Effector CD4-positive, alpha-beta T cell (primary cell): Measurements from ENCODE around the gene SLC2A9.

Source experiments
- DNase-seq: peaks from one replicate; pipeline ENCODE4 v3.0.0-alpha.2; 2020
- total RNA-seq: gene quantifications from one replicate; lab custom pipeline; 2026; lab: John Stamatoyannopoulos, UW

Gene SLC2A9
- total RNA-seq, result 1.5 reads per million

DNA sequence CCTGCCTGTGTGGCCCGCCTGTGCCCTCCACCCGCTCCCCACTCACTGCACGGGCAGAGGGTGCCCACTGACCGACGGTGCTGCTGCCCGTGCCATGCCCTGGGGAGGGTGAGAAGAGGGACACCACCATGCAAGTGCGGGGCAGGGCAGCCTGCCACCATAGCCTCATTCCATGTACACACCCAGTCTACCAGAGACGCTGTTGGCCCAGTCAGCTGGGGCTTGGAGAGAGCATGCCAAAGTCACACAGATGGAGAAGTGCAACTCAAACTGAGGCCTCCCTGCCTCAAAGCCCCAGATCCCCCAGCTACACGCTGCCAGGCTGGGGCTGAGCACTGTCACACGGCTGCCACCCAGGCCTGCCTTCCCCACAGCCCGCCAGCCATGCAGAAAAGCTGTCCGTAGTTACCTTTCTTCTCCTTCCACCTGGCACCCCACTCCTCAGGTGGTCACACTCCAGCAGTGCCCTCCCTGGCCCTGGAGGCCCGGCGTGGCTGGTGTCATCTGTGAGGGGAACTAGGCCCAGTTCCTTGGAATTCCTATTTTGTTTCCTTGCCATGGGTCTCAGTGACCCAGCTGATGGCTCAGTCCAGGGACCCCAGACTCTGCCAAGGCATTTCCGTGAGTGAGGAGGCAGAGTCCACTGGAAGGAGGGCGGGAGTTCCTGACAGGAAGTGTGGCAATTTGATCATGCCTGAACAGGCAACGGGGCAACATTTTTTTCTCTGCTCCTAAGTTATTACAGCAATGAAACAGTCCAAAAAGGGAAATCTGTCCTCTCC, at the start of gene SLC2A9:
SLC2A9 (minus strand) TSS at position 627 of the 782 bp plus-strand sequence; CDS start at position 559, 68 bp downstream.
- no peak for DNase-seq

DNA sequence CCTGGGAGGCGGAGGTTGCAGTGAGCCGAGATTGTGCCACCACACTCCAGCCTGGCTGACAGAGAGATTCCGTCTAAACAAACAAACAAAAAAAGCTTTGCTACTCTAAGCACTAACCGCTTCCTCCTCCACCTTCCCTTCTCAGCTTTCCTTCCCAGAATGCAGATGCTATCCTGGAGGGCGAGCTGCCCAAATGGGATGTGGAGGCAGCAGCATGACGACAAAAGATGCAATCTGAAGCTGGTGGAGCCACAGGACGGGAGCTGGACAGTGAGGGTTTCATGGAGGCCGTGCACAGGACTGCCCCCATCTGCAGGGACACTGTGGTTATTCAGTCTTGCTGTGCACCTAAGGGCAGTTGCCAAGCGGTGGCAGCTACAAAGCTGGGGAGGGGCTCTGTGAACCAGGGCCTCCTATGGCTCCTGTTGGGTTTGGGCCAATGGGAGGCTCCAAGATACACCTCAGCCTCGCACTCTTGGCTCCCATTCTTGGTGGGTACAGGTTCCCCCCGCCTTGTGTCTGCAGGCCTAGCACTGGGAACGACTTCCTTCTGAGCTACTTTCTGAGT, 47.9 kb upstream of the SLC2A9 start:
- no peak for DNase-seq

GRCh38 chr4:10066670-10067651, 45.7 kb upstream of the SLC2A9 start:
- no peak for DNase-seq

GRCh38 chr4:10066206-10066605, 44.9 kb upstream of the SLC2A9 start:
- no peak for DNase-seq

DNA sequence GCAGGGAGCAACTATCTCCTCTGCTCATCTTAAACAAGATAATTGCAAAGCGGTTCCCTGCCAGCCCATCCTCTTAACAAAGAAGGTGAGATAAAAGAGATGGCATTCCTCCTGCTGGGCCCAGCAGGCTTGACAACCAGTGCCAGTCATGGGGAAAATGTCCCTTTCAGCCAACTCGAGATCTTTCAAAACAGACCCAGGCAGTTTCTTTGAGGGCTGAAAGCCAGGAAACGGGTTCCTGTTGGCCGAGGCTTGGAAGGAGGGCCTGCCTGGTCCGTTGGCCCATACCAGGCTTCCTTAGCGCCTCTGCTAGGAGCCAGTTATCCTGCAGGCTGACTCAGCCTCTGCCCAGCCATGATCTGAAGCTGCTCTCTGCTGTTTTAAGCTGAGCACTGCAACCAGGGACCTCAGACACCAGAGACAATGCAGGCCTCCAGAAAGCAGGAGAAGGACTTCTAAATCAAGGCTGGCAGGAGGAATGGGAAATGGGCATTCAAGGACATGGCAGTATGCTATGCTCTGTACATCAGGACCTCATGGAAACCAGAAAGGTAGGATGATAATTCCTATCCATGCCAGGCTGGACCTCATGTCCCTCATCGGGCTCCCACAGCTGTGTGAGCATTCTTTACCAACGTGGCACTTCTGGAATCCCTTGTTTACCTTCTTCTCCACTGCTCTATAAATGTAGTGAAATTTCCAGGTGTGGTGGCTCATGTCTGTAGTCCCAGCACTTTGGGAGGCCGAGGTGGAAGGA, 42.4 kb upstream of the SLC2A9 start:
- no peak for DNase-seq

GRCh38 chr4:10061650-10062415, 40.5 kb upstream of the SLC2A9 start:
- DNase-seq, result no peak

DNA sequence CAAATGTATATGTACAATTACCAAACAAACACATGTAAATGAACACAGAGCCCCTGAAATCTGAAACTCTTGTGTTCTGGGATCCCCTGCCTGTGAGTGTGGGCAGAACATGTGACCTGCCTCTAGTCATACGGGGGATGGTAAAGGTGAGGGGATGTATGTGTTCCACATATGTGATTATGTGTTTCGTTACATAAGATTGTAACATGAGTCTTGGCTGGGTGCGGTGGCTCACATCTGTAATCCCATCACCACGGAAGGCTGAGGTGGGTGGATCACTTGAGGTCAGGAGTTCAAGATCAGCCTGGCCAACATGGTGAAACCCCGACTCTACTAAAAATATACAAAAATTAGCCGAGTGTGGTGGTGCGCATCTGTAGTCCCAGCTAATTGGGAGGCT, 37.1 kb upstream of the SLC2A9 start:
- no peak for DNase-seq

DNA sequence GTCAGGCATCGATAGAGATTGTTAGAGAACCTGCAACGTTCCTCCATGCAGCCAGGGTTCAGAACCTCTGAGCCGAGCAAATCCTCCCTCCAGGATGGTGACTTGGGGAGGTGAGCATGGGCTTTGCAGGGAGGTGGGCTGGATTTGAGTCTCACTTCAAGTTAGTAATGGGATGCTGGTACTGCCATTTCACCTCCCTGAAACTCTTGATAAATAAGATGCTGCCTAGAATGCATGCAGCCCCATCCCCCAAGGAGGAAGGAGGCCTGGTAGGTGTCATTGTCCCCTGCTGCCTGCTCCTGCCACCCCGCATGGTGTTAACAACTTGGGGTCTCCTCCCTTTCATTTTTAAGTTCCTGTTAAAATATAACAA, 35.7 kb upstream of the SLC2A9 start:
- DNase-seq, result no peak

DNA sequence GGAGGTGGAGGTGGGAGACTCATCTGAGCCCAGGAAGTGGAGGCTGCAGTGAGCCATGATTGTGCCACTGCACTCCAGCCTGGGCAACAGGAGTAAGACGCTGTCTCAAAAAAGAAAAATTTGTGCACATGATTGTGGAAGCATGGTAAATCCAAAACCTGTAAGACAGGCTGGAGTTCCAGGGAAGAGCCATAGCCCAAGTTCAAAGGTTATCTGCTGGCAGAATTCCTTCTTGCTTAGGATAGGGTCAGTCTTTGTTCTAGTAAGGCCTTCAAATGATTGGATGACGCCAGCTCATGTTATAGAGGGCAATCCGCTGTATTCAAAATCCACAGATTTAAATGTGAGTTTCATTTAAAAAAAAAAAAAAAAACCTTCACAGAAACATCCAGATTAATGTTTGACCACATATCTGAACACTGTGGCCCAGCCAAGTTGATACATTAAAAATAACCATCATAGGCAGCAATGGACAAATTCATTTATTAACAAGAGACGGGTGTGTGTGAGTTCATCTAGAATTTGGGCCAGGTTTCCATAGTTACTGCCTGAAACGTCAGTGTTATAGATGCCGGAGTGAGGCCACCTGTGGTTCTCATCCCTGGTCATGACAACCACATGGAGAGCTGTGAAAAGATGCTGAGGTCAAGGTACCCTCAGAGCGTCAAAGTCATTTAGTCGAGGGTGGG, 35.2 kb upstream of the SLC2A9 start:
- no peak for DNase-seq

- no peak for DNase-seq
Measured at GRCh38 chr4:10055871-10056270, 34.6 kb upstream of the SLC2A9 start.

DNA sequence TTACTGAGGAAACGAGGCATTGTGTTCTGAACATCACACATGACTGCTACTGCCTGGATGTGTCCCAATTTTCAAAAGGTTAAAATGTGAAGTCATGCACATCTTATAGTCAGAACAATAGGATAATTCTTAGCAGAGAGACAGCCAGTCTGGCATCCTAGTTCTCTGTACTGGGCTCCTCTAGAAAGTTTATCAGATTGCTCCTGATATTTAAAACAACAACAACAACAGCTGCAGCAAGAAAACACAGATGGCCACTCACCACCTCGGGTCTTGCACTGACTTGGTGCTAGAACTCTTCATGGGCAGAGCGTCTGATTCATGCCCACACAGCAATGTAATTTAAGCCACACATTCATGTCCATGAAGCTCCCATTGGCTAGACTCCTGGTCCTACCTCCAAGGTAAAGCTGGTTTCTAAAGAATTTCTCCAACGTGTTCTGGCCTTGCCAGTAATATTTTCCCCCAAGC, 33.3 kb upstream of the SLC2A9 start:
- no peak for DNase-seq

- no peak for DNase-seq
Measured at GRCh38 chr4:10053635-10054453, 32.5 kb upstream of the SLC2A9 start.

DNA sequence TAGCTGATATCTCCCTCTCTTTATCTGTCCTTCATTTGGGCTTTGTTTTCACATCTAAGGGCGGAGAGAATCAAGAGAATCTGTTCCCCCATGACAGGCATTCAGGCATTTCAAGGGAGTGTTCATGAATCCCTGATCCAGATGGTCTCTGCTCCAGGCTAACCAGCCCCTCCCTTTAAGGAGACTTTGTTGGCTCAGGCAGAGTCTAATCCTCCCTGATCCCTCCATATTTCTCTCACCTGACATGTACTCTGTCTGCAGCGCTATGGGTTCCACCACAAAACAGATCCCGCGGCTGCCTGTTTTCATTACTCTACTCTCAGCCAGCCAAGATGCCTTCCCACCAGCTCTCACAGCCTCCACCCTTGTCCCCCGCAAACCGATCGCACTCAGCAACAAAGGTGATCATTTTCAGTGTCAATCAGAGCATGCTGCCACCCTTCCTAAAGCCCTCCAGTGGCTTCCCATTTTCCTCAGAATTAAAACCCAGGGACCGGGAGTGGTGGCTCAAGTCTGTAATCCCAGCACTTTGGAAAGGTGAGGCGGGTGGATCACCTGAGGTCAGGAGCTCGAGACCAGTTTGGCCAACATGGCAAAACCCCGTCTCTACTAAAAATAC, 30.3 kb upstream of the SLC2A9 start:
- DNase-seq, result no peak

DNA sequence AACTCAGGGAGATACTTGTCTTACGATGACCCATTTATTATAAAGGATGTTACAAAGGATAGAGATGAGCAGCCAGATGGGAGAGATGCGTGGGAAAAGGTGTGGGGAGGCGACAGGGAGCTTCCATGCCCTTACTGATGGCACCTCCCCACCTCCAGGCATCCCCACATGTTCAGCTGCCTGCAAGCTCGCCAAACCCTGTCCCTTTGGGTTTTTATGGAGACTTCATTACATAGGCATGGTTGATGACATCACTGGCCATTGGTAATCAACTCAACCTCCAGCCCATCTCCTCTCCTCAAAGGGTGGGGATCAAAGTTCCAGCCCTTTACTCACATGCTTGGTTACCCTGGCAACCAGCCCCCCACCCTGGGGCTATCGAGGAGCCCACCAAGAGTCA, 29.4 kb upstream of the SLC2A9 start:
- DNase-seq, result no peak

- no peak for DNase-seq
Measured at GRCh38 chr4:10050261-10050661, 29.0 kb upstream of the SLC2A9 start.

GRCh38 chr4:10048941-10049697, 27.8 kb upstream of the SLC2A9 start:
- no peak for DNase-seq

- no peak for DNase-seq
Measured at GRCh38 chr4:10047967-10048366, 26.7 kb upstream of the SLC2A9 start.

DNA sequence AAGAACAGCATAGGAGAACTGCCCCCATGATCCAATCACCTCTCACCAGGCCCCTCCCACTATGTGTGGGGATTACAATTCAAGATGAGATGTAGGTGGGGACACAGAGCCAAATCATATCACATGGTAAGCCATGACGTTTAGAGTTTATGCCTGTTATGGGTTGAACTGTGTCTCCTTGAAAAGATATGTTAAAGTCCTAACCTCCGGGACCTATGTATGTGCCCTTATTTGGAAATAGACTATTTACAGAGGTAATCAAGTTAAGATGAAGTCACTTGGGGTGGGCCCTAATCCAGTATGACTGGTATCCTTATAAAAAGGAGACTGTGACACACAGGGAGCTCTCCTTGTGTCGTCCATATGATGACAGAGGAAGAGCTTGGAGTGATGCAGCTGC, 25.2 kb upstream of the SLC2A9 start:
- DNase-seq, result no peak

DNA sequence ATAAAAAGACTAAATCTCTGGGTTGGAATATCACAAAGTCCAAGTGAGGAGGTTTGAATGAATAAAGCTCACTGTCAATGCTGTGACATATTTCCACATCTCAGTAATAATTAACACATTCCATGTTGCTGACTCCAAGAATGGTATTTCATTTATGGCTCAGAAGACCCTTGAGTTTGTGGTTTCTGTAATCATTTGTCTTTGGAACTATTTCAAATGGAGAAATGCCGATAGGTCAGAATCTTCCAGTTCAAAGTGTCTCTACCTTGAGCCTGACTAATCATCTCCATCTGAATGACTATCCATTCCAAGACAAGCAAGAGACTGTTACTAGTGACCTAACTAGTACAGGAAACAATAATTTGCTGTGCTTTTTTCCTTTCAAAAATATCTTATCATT, 24.2 kb upstream of the SLC2A9 start:
- DNase-seq, result no peak
